ENCODE measurements around the gene PTDSS2. TPM values are rescaled to one million over a fixed set of nuclear protein-coding genes. Genes with fewer than 3 reads are reported as not detected.

The PTDSS2 gene
- total RNA-seq, 2 donors from 2014 or later = 20.6 to 27.6 TPM

GRCh38 chr11:405323-405953, 44.6 kb upstream of the PTDSS2 start:
- Histone ChIP-seq H3K9me3 (no peaks in the 10 kb centered on the region), H3K4me1 (peaks cover 9% of the 10 kb centered on the region), H3K36me3 (no peaks in the 10 kb centered on the region), H3K4me3 (no peak overlapping the region), H3K27ac (no peak overlapping the region), H3K9ac (ENCODE audit: low read depth in 2 of 2, low read length in 2 of 2) (no peak overlapping the region), H3K27me3 (no peaks in the 10 kb centered on the region)
- peak; percentile 44 for DNase-seq
- no peak for TF ChIP-seq CTCF (IDR thresholded peaks at IDR 0.05)
- intact Hi-C loops (cut with DNase I) = loop anchor here (5.0 kb wide), 1 partner anchor 42 kb away; no protein-coding TSS in a partner anchor

- Histone ChIP-seq H3K27me3 (no peaks in the 10 kb centered on the region), H3K4me1 (peaks cover 9% of the 10 kb centered on the region), H3K9me3 (no peaks in the 10 kb centered on the region), H3K36me3 (no peaks in the 10 kb centered on the region), H3K27ac (peak overlapping the region; percentile 86), H3K9ac (ENCODE audit: low read depth in 2 of 2, low read length in 2 of 2) (peak overlapping the region; percentile 46 to 54), H3K4me3 (peak overlapping the region; percentile 50)
- no peak for DNase-seq
- no peak for TF ChIP-seq CTCF (IDR thresholded peaks at IDR 0.05)
- intact Hi-C loops (cut with DNase I) = loop anchor here (5.0 kb wide), 1 partner anchor 41 kb away; no protein-coding TSS in a partner anchor
These were observed 43.9 kb upstream of the PTDSS2 start for GRCh38 chr11:405954-406795.

- no peaks in the 10 kb centered on the region for H3K27me3 ChIP-seq
- H3K4me3 ChIP-seq = peak overlapping the region; percentile 50
- TF ChIP-seq CTCF (IDR thresholded peaks at IDR 0.05) = no peak
- intact Hi-C loops (cut with DNase I) = loop anchor here (5.0 kb wide), 1 partner anchor 40 kb away; no protein-coding TSS in a partner anchor
- peaks cover 9% of the 10 kb centered on the region for H3K4me1 ChIP-seq
- H3K36me3 ChIP-seq = no peaks in the 10 kb centered on the region
- H3K9ac ChIP-seq (ENCODE audit: low read depth in 2 of 2, low read length in 2 of 2) = peak overlapping the region; percentile 46 to 54
- H3K27ac ChIP-seq = peak overlapping the region; percentile 86
- no peaks in the 10 kb centered on the region for H3K9me3 ChIP-seq
- DNase-seq = peak; percentile 86
These were observed 43.1 kb upstream of the PTDSS2 start for GRCh38 chr11:406796-407650.

GRCh38 chr11:407651-408123, 42.4 kb upstream of the PTDSS2 start:
- H3K9ac ChIP-seq (ENCODE audit: low read depth in 2 of 2, low read length in 2 of 2) = peak overlapping the region in 1 of 2 donors; percentile 24
- H3K27me3 ChIP-seq = no peaks in the 10 kb centered on the region
- no peaks in the 10 kb centered on the region for H3K9me3 ChIP-seq
- no peak for DNase-seq
- H3K36me3 ChIP-seq = no peaks in the 10 kb centered on the region
- intact Hi-C loops (cut with DNase I) = loop anchor here (5.0 kb wide), 1 partner anchor 40 kb away; no protein-coding TSS in a partner anchor
- TF ChIP-seq CTCF (IDR thresholded peaks at IDR 0.05) = no peak
- peaks cover 9% of the 10 kb centered on the region for H3K4me1 ChIP-seq
- peak overlapping the region; percentile 6 for H3K4me3 ChIP-seq
- H3K27ac ChIP-seq = no peak overlapping the region

Data from colonic mucosa (tissue), 4 donors.